ENCODE measurements around the gene TPCN2. TPM values are rescaled to one million over a fixed set of nuclear protein-coding genes. Genes with fewer than 3 reads are reported as not detected.

TPCN2 gene
- total and polyA plus RNA-seq, 12 donors = 3.1 to 21.6 (median 10.4) TPM

DNA sequence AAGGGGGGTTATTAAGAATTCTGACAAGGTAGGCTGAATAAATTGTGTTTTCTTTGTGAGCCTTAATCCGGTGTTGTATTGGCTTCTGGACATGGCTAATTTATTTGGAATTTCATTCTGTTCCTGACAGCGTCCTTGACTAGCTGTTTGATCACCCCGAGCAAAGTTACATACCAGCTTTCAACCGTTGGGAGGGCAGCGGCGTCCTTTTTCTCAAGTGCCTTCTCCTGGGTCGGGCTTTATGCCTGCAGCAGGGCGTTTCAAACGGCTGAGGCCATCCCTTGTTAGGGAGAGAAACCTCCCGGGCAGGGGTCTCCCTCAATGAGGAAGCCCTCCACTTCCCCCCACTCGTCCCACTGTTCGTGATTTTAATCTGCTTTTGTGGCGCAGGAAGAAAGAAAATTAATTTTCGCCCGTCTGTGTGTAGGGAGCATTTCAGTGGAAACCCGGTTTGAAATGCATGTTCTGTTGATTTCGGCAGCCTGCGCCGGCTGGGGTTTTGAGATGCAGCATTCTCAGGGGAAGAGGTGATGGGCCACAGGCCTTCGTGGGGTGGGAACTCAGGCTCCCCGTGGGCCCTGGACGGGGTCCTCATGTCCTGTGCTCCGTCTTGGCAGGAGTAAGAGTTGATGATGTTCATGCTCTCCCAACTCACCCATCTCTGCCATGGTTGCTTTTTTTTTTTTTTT, 104.1 kb downstream of the TPCN2 start:
- no peak overlapping the region for H3K4me3 ChIP-seq
- no peaks in the 10 kb centered on the region for H3K9me3 ChIP-seq (replicated peaks in 1 of 3)
- no peaks in the 10 kb centered on the region for H3K4me1 ChIP-seq (replicated peaks in 1 of 2)
- TF ChIP-seq, protein P1, sequence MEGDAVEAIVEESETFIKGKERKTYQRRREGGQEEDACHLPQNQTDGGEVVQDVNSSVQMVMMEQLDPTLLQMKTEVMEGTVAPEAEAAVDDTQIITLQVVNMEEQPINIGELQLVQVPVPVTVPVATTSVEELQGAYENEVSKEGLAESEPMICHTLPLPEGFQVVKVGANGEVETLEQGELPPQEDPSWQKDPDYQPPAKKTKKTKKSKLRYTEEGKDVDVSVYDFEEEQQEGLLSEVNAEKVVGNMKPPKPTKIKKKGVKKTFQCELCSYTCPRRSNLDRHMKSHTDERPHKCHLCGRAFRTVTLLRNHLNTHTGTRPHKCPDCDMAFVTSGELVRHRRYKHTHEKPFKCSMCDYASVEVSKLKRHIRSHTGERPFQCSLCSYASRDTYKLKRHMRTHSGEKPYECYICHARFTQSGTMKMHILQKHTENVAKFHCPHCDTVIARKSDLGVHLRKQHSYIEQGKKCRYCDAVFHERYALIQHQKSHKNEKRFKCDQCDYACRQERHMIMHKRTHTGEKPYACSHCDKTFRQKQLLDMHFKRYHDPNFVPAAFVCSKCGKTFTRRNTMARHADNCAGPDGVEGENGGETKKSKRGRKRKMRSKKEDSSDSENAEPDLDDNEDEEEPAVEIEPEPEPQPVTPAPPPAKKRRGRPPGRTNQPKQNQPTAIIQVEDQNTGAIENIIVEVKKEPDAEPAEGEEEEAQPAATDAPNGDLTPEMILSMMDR (IDR thresholded peaks at IDR 0.05) = no peak
- no peak for TF ChIP-seq POLR2A (IDR thresholded peaks at IDR 0.05)
- 58 to 68% (median 66%) methylated on average over 23 of the region's 23 CpGs for WGBS, 4 donors
- H3K27me3 ChIP-seq = no peaks in the 10 kb centered on the region
- no peak for DNase-seq
- H3K27ac ChIP-seq = no peak overlapping the region
- no peaks in the 10 kb centered on the region for H3K36me3 ChIP-seq (replicated peaks in 1 of 2)
- intact Hi-C loops (cut with DNase I) = no loop called here

GRCh38 chr11:69153661-69154060, 104.9 kb downstream of the TPCN2 start:
- Histone ChIP-seq H3K4me1 (replicated peaks in 1 of 2) (no peaks in the 10 kb centered on the region), H3K36me3 (replicated peaks in 1 of 2) (no peaks in the 10 kb centered on the region), H3K27ac (no peak overlapping the region), H3K9me3 (replicated peaks in 1 of 3) (no peaks in the 10 kb centered on the region), H3K4me3 (no peak overlapping the region), H3K27me3 (no peaks in the 10 kb centered on the region)
- intact Hi-C loops (cut with DNase I) = no loop called here
- 68 to 80% (median 75%) methylated on average over 7 of the region's 7 CpGs for WGBS, 4 donors
- TF ChIP-seq, protein P1 (IDR thresholded peaks at IDR 0.05) = no peak
- no peak for TF ChIP-seq POLR2A (IDR thresholded peaks at IDR 0.05)
- no peak for DNase-seq

DNA sequence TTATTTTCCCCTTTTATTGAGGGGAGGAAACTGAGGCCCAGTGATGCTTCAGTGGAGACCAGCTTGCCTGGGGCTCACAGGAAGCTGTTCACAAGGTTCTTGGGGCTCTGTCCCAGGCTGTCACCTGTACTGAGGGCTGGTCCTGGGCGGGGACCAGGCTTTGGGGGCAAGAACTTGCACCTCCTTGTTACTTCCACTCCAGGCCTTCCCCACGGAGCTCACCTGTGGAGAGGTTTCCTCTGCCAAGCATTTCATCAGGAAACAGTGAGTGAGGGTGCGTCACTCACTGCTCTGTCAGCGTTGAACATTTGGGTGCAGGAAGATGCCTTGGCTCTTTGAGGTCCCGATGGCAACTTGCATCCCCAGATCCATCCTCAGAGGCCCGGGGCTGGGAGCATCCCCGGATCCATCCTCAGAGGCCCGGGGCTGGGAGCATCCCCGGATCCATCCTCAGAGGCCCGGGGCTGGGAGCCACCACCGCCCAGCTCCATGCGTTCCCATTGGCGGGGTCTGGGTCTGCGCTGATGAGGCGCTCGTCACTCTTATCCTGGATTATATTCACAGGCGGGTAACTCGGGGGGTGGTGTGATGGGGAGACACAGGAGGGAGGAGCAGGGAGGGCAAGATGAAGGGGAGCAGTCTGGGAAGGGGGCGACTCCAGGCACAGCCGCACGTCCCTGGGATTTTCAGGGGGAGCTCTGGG, 105.6 kb downstream of the TPCN2 start:
- H3K9me3 ChIP-seq (replicated peaks in 1 of 3) = no peaks in the 10 kb centered on the region
- no peaks in the 10 kb centered on the region for H3K4me1 ChIP-seq (replicated peaks in 1 of 2)
- intact Hi-C loops (cut with DNase I) = no loop called here
- H3K36me3 ChIP-seq (replicated peaks in 1 of 2) = no peaks in the 10 kb centered on the region
- WGBS, 4 donors = 90 to 93% (median 92%) methylated on average over 14 to 21 of the region's 21 CpGs
- TF ChIP-seq POLR2A (IDR thresholded peaks at IDR 0.05) = no peak
- TF ChIP-seq, protein P1 (IDR thresholded peaks at IDR 0.05) = no peak
- H3K27ac ChIP-seq = no peak overlapping the region
- no peaks in the 10 kb centered on the region for H3K27me3 ChIP-seq
- DNase-seq = no peak
- H3K4me3 ChIP-seq = no peak overlapping the region

DNA sequence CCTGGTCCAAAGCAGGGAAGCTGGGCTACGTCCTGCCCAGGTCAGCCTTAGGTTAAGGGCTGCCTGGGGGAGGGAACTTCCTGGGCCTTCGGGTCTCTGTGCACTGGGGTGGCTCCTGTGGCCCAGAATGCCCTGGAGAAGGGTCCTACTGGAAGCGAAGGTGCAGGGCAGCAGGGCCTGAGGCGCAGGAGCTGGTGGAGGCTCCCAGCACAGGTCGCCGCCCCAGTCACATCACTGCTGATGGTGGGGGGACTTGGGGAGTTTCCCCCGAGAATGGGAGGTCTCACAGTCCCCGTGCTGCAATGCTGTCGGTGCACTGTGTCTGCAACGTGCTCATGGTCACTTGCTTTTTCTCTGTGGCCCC, 106.2 kb downstream of the TPCN2 start:
- intact Hi-C loops (cut with DNase I) = no loop called here
- no peak for DNase-seq
- Histone ChIP-seq H3K4me1 (replicated peaks in 1 of 2) (no peaks in the 10 kb centered on the region), H3K36me3 (replicated peaks in 1 of 2) (no peaks in the 10 kb centered on the region), H3K27me3 (no peaks in the 10 kb centered on the region), H3K9me3 (replicated peaks in 1 of 3) (no peaks in the 10 kb centered on the region), H3K27ac (no peak overlapping the region), H3K4me3 (no peak overlapping the region)
- TF ChIP-seq, protein P1 (IDR thresholded peaks at IDR 0.05) = no peak
- no peak for TF ChIP-seq POLR2A (IDR thresholded peaks at IDR 0.05)
- 74 to 86% (median 85%) methylated on average over 6 to 10 of the region's 10 CpGs for WGBS, 4 donors
